Breast epithelium (tissue), 4 donors: ENCODE measurements around the gene SS18L1. TPM values are rescaled to one million over a fixed set of nuclear protein-coding genes. Genes with fewer than 3 reads are reported as not detected.
A peak's percentile ranks its signal among the peaks of the same experiment; 100 is the strongest.

Experiments
- DNase-seq, 2 donors: peaks; one replicate each; pipeline ENCODE4 v3.0.0-alpha.2; 2019; ENCODE audit warnings: low spot score in 2 of 2
- H3K27ac ChIP-seq, 2 donors: fragments of 200-600 bp; sonication (generic) in 1 of 2; one replicate each; pipeline ENCODE4 v1.5.1; 2016 to 2019; ENCODE audit warnings: mild to moderate bottlenecking in 1 of 2
- H3K27me3 ChIP-seq, 2 donors: fragments of 200-600 bp; sonication (generic) in 1 of 2; one replicate each; pipeline versions ENCODE4 v1.5.1 to v1.6.0; 2017 to 2019; ENCODE audit warnings: control low read depth in 1 of 2, mild to moderate bottlenecking in 1 of 2
- H3K36me3 ChIP-seq: fragments of 200-600 bp; one replicate; pipeline ENCODE4 v1.5.1; 2019
- H3K4me1 ChIP-seq, 2 donors: fragments of 200-600 bp; sonication (generic); one replicate each; pipeline ENCODE4 v1.5.1; 2016 to 2019; ENCODE audit warnings: control low read depth in 1 of 2
- H3K4me3 ChIP-seq, 3 donors: fragments of 200-600 bp; sonication (generic); 1 replicate in 2 of 3; 2 replicates in 1 of 3; pipeline ENCODE4 v1.5.1; 2016 to 2019; ENCODE audit warnings: mild to moderate bottlenecking in 3 of 3, moderate library complexity in 2 of 3
- H3K9me3 ChIP-seq, 2 donors: fragments of 200-600 bp; sonication (generic) in 1 of 2; one replicate each; pipeline ENCODE4 v1.5.1; 2016 to 2019; ENCODE audit warnings: control low read depth in 1 of 2
- CTCF ChIP-seq, 3 donors: fragments of 450-650 bp; IDR thresholded peaks; one replicate each; pipeline ENCODE4 v1.5.1; 2016 to 2017; ENCODE audit warnings: antibody characterized with exemption in 3 of 3, mild to moderate bottlenecking in 3 of 3, moderate library complexity in 3 of 3
- POLR2A ChIP-seq: fragments of 450-650 bp; IDR thresholded peaks from one replicate; pipeline ENCODE4 v1.6.1; 2016; ENCODE audit warnings: antibody characterized with exemption, mild to moderate bottlenecking, moderate library complexity
- POLR2AphosphoS5 ChIP-seq, 3 donors: sonication (generic); formaldehyde crosslinking; IDR thresholded peaks; one replicate each; pipeline ENCODE4 v1.6.1; 2017; ENCODE audit warnings: antibody characterized with exemption in 3 of 3
- intact Hi-C: fragments of 100-400 bp; cut with DNase I; formaldehyde crosslinking; loops from one replicate; pipeline ENCODE4 v1.15.1; 2023; ENCODE audit warnings: low total_unique reads
- total RNA-seq, 3 donors: library from RNA; depleted of rRNA; stranded (reverse); fragments of >200 nt; gene quantifications; one replicate each; pipeline ENCODE4 v1.1.0, GENCODE V29; 2016

The SS18L1 gene
- total RNA-seq, 3 donors from 2014 or later, result 12.5 to 18.4 (median 14.4) TPM

- TF ChIP-seq CTCF (IDR thresholded peaks at IDR 0.05) (no peak), POLR2A (no peak), POLR2AphosphoS5 (IDR thresholded peaks at IDR 0.05) (no peak)
- DNase-seq, result peak in 1 of 2 donors; percentile 42
- H3K27me3 ChIP-seq, result no peaks in the 10 kb centered on the region
- no peak overlapping the region for H3K4me3 ChIP-seq
- intact Hi-C loops, result no loop called here
- H3K4me1 ChIP-seq, result no peaks in the 10 kb centered on the region
- no peak overlapping the region for H3K27ac ChIP-seq
- no peaks in the 10 kb centered on the region for H3K36me3 ChIP-seq
- no peaks in the 10 kb centered on the region for H3K9me3 ChIP-seq
These were observed 12.1 kb downstream of the SS18L1 start for GRCh38 chr20:62155428-62156253.

- Histone ChIP-seq H3K27me3 (no peaks in the 10 kb centered on the region), H3K9me3 (no peaks in the 10 kb centered on the region), H3K36me3 (no peaks in the 10 kb centered on the region), H3K4me3 (no peak overlapping the region), H3K4me1 (no peaks in the 10 kb centered on the region), H3K27ac (no peak overlapping the region)
- DNase-seq, result no peak
- TF ChIP-seq POLR2A, result no peak
- TF ChIP-seq POLR2AphosphoS5 (IDR thresholded peaks at IDR 0.05), result no peak
- no peak for TF ChIP-seq CTCF (IDR thresholded peaks at IDR 0.05)
- intact Hi-C loops, result no loop called here
These were observed 12.6 kb downstream of the SS18L1 start for GRCh38 chr20:62156254-62156556.

DNA sequence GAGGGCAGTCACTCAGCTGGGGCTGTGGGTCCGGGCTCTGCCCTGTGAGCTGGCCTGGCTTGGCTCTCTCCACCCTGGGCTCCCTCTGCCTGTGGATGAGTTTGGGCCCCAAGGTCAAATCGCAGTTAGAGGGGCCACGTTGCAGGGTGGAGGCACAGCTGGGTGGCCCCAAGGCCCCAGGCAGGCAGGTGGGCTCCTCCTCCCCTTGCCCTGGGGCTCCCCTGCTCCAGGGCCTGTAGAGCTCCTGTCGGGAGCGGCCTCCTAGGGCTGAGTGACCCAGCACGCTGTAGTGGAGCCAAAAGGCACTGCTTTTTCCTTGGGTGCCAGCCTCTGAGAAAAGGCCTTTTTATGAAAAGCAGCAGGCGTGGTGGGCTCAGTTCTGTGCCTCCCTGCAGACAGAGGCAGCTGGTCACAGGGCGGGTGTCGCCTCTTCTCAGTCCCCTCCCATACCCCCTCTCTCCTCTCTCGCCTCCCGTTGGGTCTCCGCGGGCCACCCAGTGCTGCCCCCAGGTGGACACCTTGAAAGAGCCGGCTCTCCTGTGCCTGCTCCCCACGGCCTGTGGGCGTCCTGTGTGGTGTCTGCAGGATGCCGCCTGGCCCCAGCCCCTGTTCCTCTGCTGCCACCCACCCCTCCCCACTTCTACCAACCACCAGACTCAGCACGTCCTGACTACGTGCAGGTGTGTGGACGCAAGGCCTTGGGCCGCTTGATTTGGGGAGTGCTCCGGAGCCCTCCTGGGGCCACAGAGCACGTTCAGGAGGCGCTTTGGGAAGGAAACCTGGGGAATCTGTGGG is 13.2 kb downstream of the SS18L1 start:
- no peaks in the 10 kb centered on the region for H3K27me3 ChIP-seq
- TF ChIP-seq POLR2A, result no peak
- peak in 2 of 3 donors; percentile 36 to 49 for TF ChIP-seq CTCF (IDR thresholded peaks at IDR 0.05)
- no peaks in the 10 kb centered on the region for H3K9me3 ChIP-seq
- intact Hi-C loops, result no loop called here
- no peak overlapping the region for H3K27ac ChIP-seq
- H3K36me3 ChIP-seq, result no peaks in the 10 kb centered on the region
- DNase-seq, result no peak
- no peaks in the 10 kb centered on the region for H3K4me1 ChIP-seq
- no peak overlapping the region for H3K4me3 ChIP-seq

DNA sequence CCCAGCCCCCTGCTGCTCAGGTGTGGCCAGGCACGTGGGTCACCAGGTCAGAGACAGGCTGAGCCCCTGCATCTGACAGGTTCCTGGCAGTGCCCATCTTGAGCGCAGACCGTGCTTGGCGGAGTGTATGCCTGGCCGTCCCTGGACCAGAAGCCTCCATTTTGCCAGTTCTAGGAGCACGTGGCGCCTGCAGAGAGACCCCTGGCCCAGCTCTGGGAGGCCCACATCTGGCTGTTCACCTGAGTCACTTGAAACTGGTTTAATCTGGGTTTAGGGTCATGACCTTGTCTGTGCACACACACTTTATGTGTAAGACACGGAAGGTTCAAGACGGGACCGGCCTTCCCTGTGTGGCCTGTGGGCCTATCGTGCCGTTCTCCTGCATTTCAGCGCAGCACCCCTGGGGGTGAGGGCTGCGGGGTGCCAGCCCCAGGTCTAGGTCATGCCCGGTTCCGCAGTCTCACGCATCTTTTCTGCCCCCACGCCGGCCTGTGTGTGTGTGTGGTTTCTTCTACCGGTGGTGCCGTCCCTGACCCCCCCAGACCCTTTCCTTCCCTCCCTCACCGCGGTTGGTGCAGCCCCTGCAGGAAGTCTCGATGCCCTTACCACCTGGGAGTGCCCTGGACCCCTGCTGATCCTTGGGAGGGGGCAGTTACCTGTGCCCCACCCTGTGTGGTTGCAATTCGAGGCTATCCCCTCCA is 14.0 kb downstream of the SS18L1 start:
- Histone ChIP-seq H3K36me3 (no peaks in the 10 kb centered on the region), H3K27me3 (no peaks in the 10 kb centered on the region), H3K9me3 (no peaks in the 10 kb centered on the region), H3K27ac (no peak overlapping the region), H3K4me1 (no peaks in the 10 kb centered on the region), H3K4me3 (no peak overlapping the region)
- intact Hi-C loops, result no loop called here
- no peak for DNase-seq
- TF ChIP-seq POLR2AphosphoS5 (IDR thresholded peaks at IDR 0.05) (no peak), CTCF (IDR thresholded peaks at IDR 0.05) (no peak), POLR2A (no peak)

DNA sequence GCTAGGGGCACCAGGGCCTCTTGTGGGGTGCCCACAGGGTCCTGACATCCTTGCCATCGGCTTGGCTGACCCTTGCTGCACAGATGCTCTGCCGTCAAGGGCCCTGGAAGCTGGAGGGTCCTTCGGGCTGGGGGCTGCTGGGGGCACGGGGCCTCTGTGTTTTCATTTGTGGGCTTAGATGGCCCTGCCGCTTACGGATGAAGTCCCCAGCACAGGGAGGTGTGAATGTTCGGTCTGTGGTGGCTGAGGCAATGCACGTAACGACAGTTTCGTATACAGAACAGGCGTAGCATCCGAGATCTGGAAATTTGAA is 14.5 kb downstream of the SS18L1 start:
- TF ChIP-seq CTCF (IDR thresholded peaks at IDR 0.05) (no peak), POLR2A (no peak)
- DNase-seq, result no peak
- Histone ChIP-seq H3K27me3 (no peaks in the 10 kb centered on the region), H3K4me3 (no peak overlapping the region), H3K9me3 (no peaks in the 10 kb centered on the region), H3K4me1 (no peaks in the 10 kb centered on the region), H3K27ac (no peak overlapping the region), H3K36me3 (no peaks in the 10 kb centered on the region)
- intact Hi-C loops, result no loop called here
